IMR-90 (cell line): ENCODE data around the gene DYNLRB1. TPM values are rescaled to one million over a fixed set of nuclear protein-coding genes. Genes with fewer than 3 reads are reported as not detected.

Source experiments
- ATAC-seq: fragments of 200-7000 bp; cut with Tn5 transposase; 2 replicates; pipeline ENCODE4 v1.9.1; 2020; ENCODE audit warnings: low read depth, mild to moderate bottlenecking, moderate library complexity
- BruUV-seq: library from RNA; stranded (reverse); fragments of 400-500 nt; replicated peaks from 2 replicates; lab custom pipeline; 2021; lab: Mats Ljungman, UMichigan
- CTCF ChIA-PET: fragments of 300-600 bp; formaldehyde crosslinking; extraction: SDS; loops from one replicate; lab custom pipeline; 2021; ENCODE audit warnings: antibody characterized with exemption; lab: Yijun Ruan, JAX
- POLR2A ChIA-PET: fragments of 300-600 bp; sonication (Branson Sonifier 250); formaldehyde crosslinking; loops from one replicate; lab custom pipeline; 2022; ENCODE audit warnings: antibody characterized with exemption; ENCODE audit not compliant: unreplicated experiment; lab: Charles Lee
- DNase-seq: peaks from one replicate; pipeline ENCODE4 v3.0.0; 2013
- H2AFZ ChIP-seq: replicated peaks from 2 replicates; pipeline ENCODE3; 2013; ENCODE audit warnings: low read length, mild to moderate bottlenecking; ENCODE audit not compliant: poor library complexity
- H2AK5ac ChIP-seq: 2 replicates; pipeline ENCODE4 v1.6.1; 2013; ENCODE audit warnings: low read depth, low read length, inconsistent platforms
- H2AK9ac ChIP-seq: replicated peaks from 2 replicates; pipeline ENCODE3; 2013; ENCODE audit warnings: mild to moderate bottlenecking, low read depth, low read length, moderate library complexity; ENCODE audit not compliant: poor library complexity
- H2BK120ac ChIP-seq: 2 replicates; pipeline ENCODE4 v1.6.1; 2013; ENCODE audit warnings: low read depth, low read length, inconsistent platforms
- H2BK15ac ChIP-seq: 3 replicates; pipeline ENCODE4 v1.6.1; 2013; ENCODE audit warnings: low read depth, low read length, inconsistent platforms
- H2BK20ac ChIP-seq: 2 replicates; pipeline ENCODE4 v1.6.1; 2013; ENCODE audit warnings: low read depth, mild to moderate bottlenecking, inconsistent platforms, low read length, moderate library complexity
- H2BK5ac ChIP-seq: 2 replicates; pipeline ENCODE4 v1.6.1; 2013; ENCODE audit warnings: mild to moderate bottlenecking, low read depth, low read length, inconsistent platforms; ENCODE audit not compliant: poor library complexity, severe bottlenecking
- H3K14ac ChIP-seq: replicated peaks from 2 replicates; pipeline ENCODE4 v1.6.1; 2013; ENCODE audit warnings: low read depth, low read length, inconsistent platforms
- H3K18ac ChIP-seq: 2 replicates; pipeline ENCODE4 v1.6.1; 2013; ENCODE audit warnings: low read depth, low read length, control low read depth
- H3K23ac ChIP-seq: 2 replicates; pipeline ENCODE4 v1.6.1; 2013; ENCODE audit warnings: low read depth, low read length, inconsistent platforms
- H3K27ac ChIP-seq: 2 replicates; pipeline ENCODE4 v1.5.1; 2013; ENCODE audit warnings: mild to moderate bottlenecking, control low read depth, low read length; ENCODE audit not compliant: insufficient read depth
- H3K27me3 ChIP-seq: 2 replicates; pipeline ENCODE4 v1.6.1; 2013; ENCODE audit warnings: low read length; ENCODE audit not compliant: control insufficient read depth, insufficient read depth
- H3K36me3 ChIP-seq: 2 replicates; pipeline ENCODE4 v1.6.1; 2013; ENCODE audit warnings: low read length, mixed read lengths; ENCODE audit not compliant: control insufficient read depth, insufficient read depth
- H3K4ac ChIP-seq: 2 replicates; pipeline ENCODE4 v1.6.1; 2013; ENCODE audit warnings: low read depth, low read length, inconsistent platforms
- H3K4me1 ChIP-seq: 2 replicates; pipeline ENCODE4 v1.6.1; 2013; ENCODE audit warnings: low read length, mixed read lengths; ENCODE audit not compliant: control insufficient read depth, insufficient read depth
- H3K4me2 ChIP-seq: 2 replicates; pipeline ENCODE4 v1.6.1; 2013; ENCODE audit warnings: low read depth, mild to moderate bottlenecking, control low read depth, low read length, moderate library complexity
- H3K4me3 ChIP-seq: 2 replicates; pipeline ENCODE4 v1.5.1; 2013; ENCODE audit warnings: low read depth, mild to moderate bottlenecking, control low read depth, low read length, moderate library complexity; ENCODE audit not compliant: insufficient read depth
- H3K56ac ChIP-seq: 2 replicates; pipeline ENCODE4 v1.6.1; 2013; ENCODE audit warnings: low read length, inconsistent platforms; ENCODE audit not compliant: insufficient read depth; ENCODE audit errors: extremely low read depth
- H3K79me1 ChIP-seq, 2 experiments: 2 replicates each; pipeline ENCODE4 v1.6.1; 2013; ENCODE audit warnings: low read length in 2 of 2, inconsistent platforms in 1 of 2, low read depth in 1 of 2
- H3K9ac ChIP-seq: 2 replicates; pipeline ENCODE4 v1.6.1; 2013; ENCODE audit warnings: low read depth, low read length, control low read depth
- H3K9me1 ChIP-seq: 2 replicates; pipeline ENCODE4 v1.6.1; 2013; ENCODE audit warnings: low read length, inconsistent platforms; ENCODE audit not compliant: insufficient read depth
- H3K9me3 ChIP-seq: 2 replicates; pipeline ENCODE4 v1.6.1; 2013; ENCODE audit warnings: low read length; ENCODE audit not compliant: control insufficient read depth, insufficient read depth
- H4K20me1 ChIP-seq: 2 replicates; pipeline ENCODE4 v1.6.1; 2013; ENCODE audit warnings: low read length, inconsistent platforms; ENCODE audit not compliant: insufficient read depth
- H4K5ac ChIP-seq: 2 replicates; pipeline ENCODE4 v1.6.1; 2013; ENCODE audit warnings: mild to moderate bottlenecking, low read depth, low read length, control low read depth
- H4K8ac ChIP-seq, 2 experiments: 2 replicates each; pipeline ENCODE4 v1.6.1; 2013; ENCODE audit warnings: low read depth in 2 of 2, low read length in 2 of 2, control low read depth in 1 of 2, inconsistent platforms in 1 of 2
- H4K91ac ChIP-seq: 2 replicates; pipeline ENCODE4 v1.6.1; 2013; ENCODE audit warnings: low read depth, low read length, inconsistent platforms; ENCODE audit not compliant: insufficient read depth
- CEBPB ChIP-seq: IDR thresholded peaks from 2 replicates; pipeline ENCODE4 v1.6.1; 2012; ENCODE audit warnings: low read depth, low read length, improper control_type of control experiment
- CHD1 ChIP-seq: IDR thresholded peaks from 2 replicates; pipeline ENCODE4 v1.6.1; 2012; ENCODE audit warnings: low read depth, low read length, improper control_type of control experiment
- ELK1 ChIP-seq: fragments of 150-350 bp; IDR thresholded peaks from 2 replicates; pipeline ENCODE4 v1.6.1; 2016; ENCODE audit warnings: low read depth, mild to moderate bottlenecking, low read length, moderate library complexity, borderline replicate concordance
- MXI1 ChIP-seq: IDR thresholded peaks from 2 replicates; pipeline ENCODE4 v1.6.1; 2012; ENCODE audit warnings: low read depth, mild to moderate bottlenecking, low read length, moderate library complexity, borderline replicate concordance
- WGBS, 2 experiments: methylation state at CpG; one replicate each; pipeline versions ENCODE4 v1.1.5 to v1.1.7; 2013; ENCODE audit warnings: missing lambda C conversion rate in 2 of 2; ENCODE audit not compliant: insufficient read length in 1 of 2; ENCODE audit errors: extremely low coverage in 2 of 2; 5-methylcytosine and 5-hydroxymethylcytosine counted together
- dilution Hi-C: fragments of 300-500 bp; cut with HindIII; formaldehyde crosslinking; loops from one replicate; pipeline ENCODE4 v1.14.3; 2018; ENCODE audit warnings: low sequenced_read_pairs; ENCODE audit not compliant: unreplicated experiment
- in situ Hi-C: fragments of 300-500 bp; cut with MboI; formaldehyde crosslinking; loops from 3 replicates; pipeline ENCODE4 v1.14.3; 2019; ENCODE audit warnings: low sequenced_read_pairs, inconsistent platforms, mixed read lengths
- intact Hi-C: fragments of 100-400 bp; cut with micrococcal nuclease; formaldehyde crosslinking; loops from 2 replicates; pipeline ENCODE4 v1.10.0; 2022
- polyA plus RNA-seq, 3 experiments: library from polyadenylated mRNA; depleted of rRNA; stranded (reverse); fragments of >200 nt; gene quantifications; 2 replicates each; pipeline ENCODE4 v1.2.3, GENCODE V29; 2012; ENCODE audit warnings: low replicate concordance in 1 of 3
- total RNA-seq: library from RNA; depleted of rRNA; stranded (reverse); fragments of >200 nt; gene quantifications from 2 replicates; pipeline ENCODE4 v1.2.3, GENCODE V29; 2012
- TF ChIP-seq, protein P1 (sequence below): fragments of 150-350 bp; IDR thresholded peaks from 2 replicates; pipeline ENCODE4 v1.6.1; 2017; ENCODE audit warnings: mild to moderate bottlenecking, antibody characterized with exemption, low read length, low read depth

The DYNLRB1 gene
- total and polyA plus RNA-seq, 2 of the 4 experiments (the other 2 are of a cell fraction): 82.4 to 380 TPM

DNA sequence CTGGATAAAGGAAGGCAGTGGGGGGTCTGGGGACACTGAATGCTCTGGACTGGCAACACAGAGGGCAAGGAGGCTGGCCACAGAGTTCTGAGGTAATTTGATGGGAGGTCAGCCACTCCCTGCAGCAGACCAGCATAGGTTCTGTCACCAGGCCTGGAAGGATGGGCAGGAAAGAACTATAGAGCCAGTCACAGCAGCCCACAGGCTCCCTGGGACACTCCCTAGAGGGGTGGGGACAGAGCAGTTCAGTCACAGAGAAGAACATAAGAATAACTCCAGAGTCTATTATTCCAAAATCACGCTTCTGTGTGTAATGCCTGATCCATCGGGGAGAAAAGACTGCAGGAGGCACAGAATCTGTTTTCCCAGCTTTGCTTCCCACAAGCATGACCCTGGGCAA, 19.6 kb downstream of the DYNLRB1 start:
- Histone ChIP-seq H3K18ac (no peak overlapping the region), H3K27ac (no peak overlapping the region), H3K9ac (no peak overlapping the region), H2AK5ac (no peak overlapping the region), H3K9me3 (no peaks in the 10 kb centered on the region), H4K20me1 (peaks cover 26% of the 10 kb centered on the region), H4K91ac (no peak overlapping the region), H3K27me3 (no peaks in the 10 kb centered on the region), H3K79me1 (peaks cover 28 to 70% of the 10 kb centered on the region in 2 experiments), H2AK9ac (no peak overlapping the region), H3K4me3 (no peak overlapping the region), H2BK20ac (no peak overlapping the region), H4K5ac (no peak overlapping the region), H3K36me3 (peaks cover 74% of the 10 kb centered on the region), H3K23ac (no peak overlapping the region), H2BK5ac (no peak overlapping the region), H3K14ac (no peak overlapping the region), H3K56ac (no peak overlapping the region), H2BK15ac (no peak overlapping the region), H2BK120ac (no peak overlapping the region), H3K9me1 (peaks cover 13% of the 10 kb centered on the region), H3K4ac (no peak overlapping the region), H4K8ac (no peak overlapping the region), H3K4me1 (no peaks in the 10 kb centered on the region), H2AFZ (no peak overlapping the region), H3K4me2 (no peak overlapping the region)
- ChIA-PET POLR2A (no interaction called here), CTCF (no interaction called here)
- no TSS peak for BruUV-seq
- intact Hi-C loops (loop anchor here (5.0 kb wide), 1 partner anchor 171 kb away; no protein-coding TSS in a partner anchor), in situ Hi-C loops (no loop called here), dilution Hi-C loops (no loop called here)
- WGBS, 2 experiments: no CpG with 5 or more reads among the region's 2 CpGs
- DNase-seq: no peak
- TF ChIP-seq CHD1 (no peak), MXI1 (no peak), ELK1 (no peak), CEBPB (no peak)
- TF ChIP-seq, protein P1, sequence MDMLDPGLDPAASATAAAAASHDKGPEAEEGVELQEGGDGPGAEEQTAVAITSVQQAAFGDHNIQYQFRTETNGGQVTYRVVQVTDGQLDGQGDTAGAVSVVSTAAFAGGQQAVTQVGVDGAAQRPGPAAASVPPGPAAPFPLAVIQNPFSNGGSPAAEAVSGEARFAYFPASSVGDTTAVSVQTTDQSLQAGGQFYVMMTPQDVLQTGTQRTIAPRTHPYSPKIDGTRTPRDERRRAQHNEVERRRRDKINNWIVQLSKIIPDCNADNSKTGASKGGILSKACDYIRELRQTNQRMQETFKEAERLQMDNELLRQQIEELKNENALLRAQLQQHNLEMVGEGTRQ: no peak
- no peak for ATAC-seq
